HL-60 (cell line): ENCODE results near the gene NRL.
A peak's percentile ranks its signal among the peaks of the same experiment; 100 is the strongest.

Source experiments
- DNase-seq, 2 experiments: peaks; one replicate each; pipeline ENCODE4 v3.0.0-alpha.2; 2010 to 2020; ENCODE audit warnings: low read depth in 1 of 2, low spot score in 1 of 2
- H3K27ac ChIP-seq: fragments of 250-450 bp; sonication (Bioruptor Pico); replicated peaks from 2 replicates; pipeline ENCODE4 v1.5.1; 2020; ENCODE audit warnings: mild to moderate bottlenecking, moderate library complexity
- H3K27me3 ChIP-seq: fragments of 250-450 bp; sonication (Bioruptor Pico); 2 replicates; pipeline ENCODE4 v1.5.1; 2021; ENCODE audit warnings: mild to moderate bottlenecking, moderate library complexity; ENCODE audit not compliant: insufficient read depth, poor library complexity, severe bottlenecking
- H3K4me3 ChIP-seq: replicated peaks from 2 replicates; pipeline ENCODE4 v1.5.1; 2011; ENCODE audit warnings: mild to moderate bottlenecking, control low read depth, low read length; ENCODE audit not compliant: insufficient read depth
- GABPA ChIP-seq: IDR thresholded peaks from 2 replicates; pipeline ENCODE4 v1.6.1; 2012; ENCODE audit warnings: low read depth
- POLR2AphosphoS5 ChIP-seq: IDR thresholded peaks from 2 replicates; pipeline ENCODE4 v1.6.1; 2012; ENCODE audit warnings: low read depth
- SPI1 ChIP-seq: IDR thresholded peaks from 2 replicates; pipeline ENCODE4 v1.6.1; 2012; ENCODE audit warnings: low read depth, mild to moderate bottlenecking, borderline replicate concordance
- TF ChIP-seq, protein P1 (sequence below): IDR thresholded peaks from one replicate; pipeline ENCODE4 v1.5.1; 2011; ENCODE audit warnings: low read length, control low read depth, inconsistent platforms; ENCODE audit not compliant: insufficient read depth
- TF ChIP-seq, protein P2 (sequence below): IDR thresholded peaks from 2 replicates; pipeline ENCODE4 v1.6.1; 2012; ENCODE audit warnings: low read depth; ENCODE audit not compliant: insufficient replicate concordance

The NRL gene

DNA sequence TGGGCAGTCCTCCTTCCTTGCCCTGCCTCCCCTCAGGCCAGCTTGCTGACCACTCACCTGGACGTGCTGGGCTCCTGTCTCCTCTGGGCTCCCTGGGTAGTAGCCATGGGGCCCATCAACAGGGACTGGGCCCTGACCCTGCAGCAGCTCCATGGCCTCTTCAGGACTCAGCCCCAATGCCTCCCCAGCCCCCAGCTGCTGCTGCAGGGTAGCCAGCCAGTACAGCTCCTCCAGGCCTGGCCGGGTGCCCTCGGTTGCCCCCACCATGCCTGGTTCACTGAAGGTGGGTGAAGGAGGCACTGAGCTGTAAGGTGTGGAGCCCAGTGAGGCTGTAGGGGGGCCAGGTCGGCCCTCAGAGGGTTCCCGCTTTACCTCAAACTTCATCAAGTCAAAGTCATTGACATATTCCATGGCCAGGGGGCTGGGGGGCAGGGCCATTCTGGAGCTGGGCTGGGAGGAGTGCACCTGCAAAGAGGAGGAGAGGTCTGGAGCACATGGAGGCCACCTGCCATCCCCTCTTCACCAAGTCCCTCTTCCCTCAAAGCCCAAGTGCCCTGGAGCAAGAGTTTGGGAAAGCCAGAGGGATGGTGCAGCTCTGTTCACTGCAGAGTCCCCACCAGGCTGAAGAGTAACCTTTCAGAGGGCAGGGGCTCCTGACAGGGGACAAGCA lies 32.2 kb downstream of the NRL start:
- Histone ChIP-seq H3K4me3 (no peak overlapping the region), H3K27ac (no peak overlapping the region), H3K27me3 (peaks cover 21% of the 10 kb centered on the region)
- DNase-seq: no peak
- TF ChIP-seq SPI1: no peak

DNA sequence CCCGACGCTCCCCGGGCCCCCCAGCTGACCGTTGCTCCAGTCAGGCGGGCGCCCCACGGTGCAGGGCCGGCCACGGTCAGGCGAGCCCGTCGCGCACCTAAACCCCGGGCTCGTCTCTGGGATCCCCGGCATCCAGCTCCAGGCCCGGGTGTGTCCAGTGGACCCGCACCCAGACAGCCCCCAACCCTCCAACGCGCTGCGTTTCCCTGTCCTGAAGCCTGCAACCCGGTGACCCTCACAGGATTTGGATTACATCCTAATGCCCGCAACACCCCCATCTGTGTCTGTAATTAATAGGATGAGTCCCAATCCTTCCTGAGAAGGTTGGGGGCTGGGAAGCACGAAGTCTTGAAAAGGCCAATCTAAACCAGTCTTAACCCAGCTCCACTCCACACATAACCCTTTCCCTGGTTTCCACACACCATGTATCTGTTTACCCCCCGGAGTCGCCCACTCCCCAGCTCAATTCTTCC lies 33.0 kb downstream of the NRL start:
- Histone ChIP-seq H3K4me3 (peak overlapping the region; percentile 49), H3K27me3 (peaks cover 21% of the 10 kb centered on the region), H3K27ac (no peak overlapping the region)
- DNase-seq: no peak
- TF ChIP-seq, protein P1, sequence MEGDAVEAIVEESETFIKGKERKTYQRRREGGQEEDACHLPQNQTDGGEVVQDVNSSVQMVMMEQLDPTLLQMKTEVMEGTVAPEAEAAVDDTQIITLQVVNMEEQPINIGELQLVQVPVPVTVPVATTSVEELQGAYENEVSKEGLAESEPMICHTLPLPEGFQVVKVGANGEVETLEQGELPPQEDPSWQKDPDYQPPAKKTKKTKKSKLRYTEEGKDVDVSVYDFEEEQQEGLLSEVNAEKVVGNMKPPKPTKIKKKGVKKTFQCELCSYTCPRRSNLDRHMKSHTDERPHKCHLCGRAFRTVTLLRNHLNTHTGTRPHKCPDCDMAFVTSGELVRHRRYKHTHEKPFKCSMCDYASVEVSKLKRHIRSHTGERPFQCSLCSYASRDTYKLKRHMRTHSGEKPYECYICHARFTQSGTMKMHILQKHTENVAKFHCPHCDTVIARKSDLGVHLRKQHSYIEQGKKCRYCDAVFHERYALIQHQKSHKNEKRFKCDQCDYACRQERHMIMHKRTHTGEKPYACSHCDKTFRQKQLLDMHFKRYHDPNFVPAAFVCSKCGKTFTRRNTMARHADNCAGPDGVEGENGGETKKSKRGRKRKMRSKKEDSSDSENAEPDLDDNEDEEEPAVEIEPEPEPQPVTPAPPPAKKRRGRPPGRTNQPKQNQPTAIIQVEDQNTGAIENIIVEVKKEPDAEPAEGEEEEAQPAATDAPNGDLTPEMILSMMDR: no peak
- TF ChIP-seq SPI1 (no peak), GABPA (no peak), POLR2AphosphoS5 (no peak)
- TF ChIP-seq, protein P2, sequence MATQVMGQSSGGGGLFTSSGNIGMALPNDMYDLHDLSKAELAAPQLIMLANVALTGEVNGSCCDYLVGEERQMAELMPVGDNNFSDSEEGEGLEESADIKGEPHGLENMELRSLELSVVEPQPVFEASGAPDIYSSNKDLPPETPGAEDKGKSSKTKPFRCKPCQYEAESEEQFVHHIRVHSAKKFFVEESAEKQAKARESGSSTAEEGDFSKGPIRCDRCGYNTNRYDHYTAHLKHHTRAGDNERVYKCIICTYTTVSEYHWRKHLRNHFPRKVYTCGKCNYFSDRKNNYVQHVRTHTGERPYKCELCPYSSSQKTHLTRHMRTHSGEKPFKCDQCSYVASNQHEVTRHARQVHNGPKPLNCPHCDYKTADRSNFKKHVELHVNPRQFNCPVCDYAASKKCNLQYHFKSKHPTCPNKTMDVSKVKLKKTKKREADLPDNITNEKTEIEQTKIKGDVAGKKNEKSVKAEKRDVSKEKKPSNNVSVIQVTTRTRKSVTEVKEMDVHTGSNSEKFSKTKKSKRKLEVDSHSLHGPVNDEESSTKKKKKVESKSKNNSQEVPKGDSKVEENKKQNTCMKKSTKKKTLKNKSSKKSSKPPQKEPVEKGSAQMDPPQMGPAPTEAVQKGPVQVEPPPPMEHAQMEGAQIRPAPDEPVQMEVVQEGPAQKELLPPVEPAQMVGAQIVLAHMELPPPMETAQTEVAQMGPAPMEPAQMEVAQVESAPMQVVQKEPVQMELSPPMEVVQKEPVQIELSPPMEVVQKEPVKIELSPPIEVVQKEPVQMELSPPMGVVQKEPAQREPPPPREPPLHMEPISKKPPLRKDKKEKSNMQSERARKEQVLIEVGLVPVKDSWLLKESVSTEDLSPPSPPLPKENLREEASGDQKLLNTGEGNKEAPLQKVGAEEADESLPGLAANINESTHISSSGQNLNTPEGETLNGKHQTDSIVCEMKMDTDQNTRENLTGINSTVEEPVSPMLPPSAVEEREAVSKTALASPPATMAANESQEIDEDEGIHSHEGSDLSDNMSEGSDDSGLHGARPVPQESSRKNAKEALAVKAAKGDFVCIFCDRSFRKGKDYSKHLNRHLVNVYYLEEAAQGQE: no peak

DNA sequence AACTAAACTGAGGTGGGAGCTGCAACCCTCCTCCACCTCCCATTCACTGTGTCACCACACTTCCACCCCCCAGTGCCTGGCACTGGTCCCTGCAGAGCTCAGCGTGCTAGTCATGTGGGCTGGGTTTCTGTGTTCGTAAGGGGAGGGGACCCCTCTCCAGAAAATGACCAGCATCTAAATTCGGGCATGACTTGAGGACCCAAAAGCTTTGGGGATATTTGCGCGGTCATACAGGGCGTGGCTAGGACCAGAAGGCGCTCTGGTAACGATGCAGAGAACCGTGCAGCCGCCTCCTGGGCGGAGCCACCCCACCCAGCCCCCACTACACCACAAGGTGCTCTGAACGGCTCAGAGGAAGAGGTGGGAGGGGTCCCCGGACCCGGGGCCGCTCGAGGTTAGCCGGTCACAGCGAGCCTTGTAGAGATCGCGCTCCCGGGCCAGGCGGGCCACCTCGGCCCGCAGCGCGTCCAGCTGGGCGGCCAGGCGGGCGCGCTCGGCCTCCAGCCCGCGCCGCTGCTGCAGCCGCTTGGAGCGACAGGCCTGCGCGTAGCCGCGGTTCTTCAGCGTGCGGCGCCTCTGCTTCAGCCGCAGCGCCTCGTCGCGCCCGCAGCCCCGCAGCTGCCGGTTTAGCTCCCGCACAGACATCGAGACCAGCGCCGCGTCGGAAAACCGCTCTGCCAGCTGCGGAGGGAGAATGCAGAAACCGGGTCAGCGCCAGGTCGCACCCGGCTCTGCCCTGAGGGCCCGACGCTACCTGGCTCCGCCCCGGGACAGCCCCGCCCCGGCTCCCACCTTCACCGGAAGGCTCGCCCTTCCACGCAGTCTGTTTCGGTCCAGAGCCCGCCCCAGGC lies 33.6 kb downstream of the NRL start:
- H3K27me3 ChIP-seq: peaks cover 21% of the 10 kb centered on the region
- TF ChIP-seq, protein P2: no peak
- TF ChIP-seq GABPA: no peak
- no peak for TF ChIP-seq POLR2AphosphoS5
- TF ChIP-seq, protein P1: no peak
- TF ChIP-seq SPI1: no peak
- H3K4me3 ChIP-seq: peak overlapping the region; percentile 49
- H3K27ac ChIP-seq: no peak overlapping the region
- DNase-seq: peak in 1 of 2 experiments; percentile 40

DNA sequence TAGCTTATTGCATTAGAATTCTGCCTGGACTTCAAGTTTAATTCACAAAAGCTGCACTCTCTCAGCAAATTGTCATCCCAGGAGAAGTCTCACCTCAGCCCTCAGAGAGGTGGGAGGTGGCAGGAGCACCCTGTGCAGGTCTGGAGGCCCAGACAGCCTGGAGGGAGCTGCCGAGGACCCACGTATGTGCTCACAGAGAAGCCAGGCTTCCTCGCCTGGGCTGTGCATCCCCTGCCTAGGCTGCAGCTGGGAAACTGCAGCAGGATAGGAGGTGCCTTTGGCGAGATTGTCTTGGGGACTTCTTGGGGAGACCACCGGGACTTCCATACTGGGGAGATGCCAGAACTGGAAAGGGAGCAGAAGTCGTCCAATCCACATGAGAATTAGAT lies 34.6 kb downstream of the NRL start:
- peaks cover 21% of the 10 kb centered on the region for H3K27me3 ChIP-seq
- DNase-seq: no peak
- TF ChIP-seq, protein P2: no peak
- TF ChIP-seq SPI1: no peak
- TF ChIP-seq, protein P1: no peak
- no peak for TF ChIP-seq POLR2AphosphoS5
- no peak for TF ChIP-seq GABPA
- no peak overlapping the region for H3K27ac ChIP-seq
- H3K4me3 ChIP-seq: no peak overlapping the region
